ENCODE data around the gene CDC42BPA.

- TF ChIP-seq CTCF (IDR thresholded peaks at IDR 0.05; ENCODE audit: control extremely low read depth in 1 of 3, insufficient read depth in 1 of 3, low read depth in 1 of 3, low read length in 3 of 3) (no peak), SRF (IDR thresholded peaks at IDR 0.05; ENCODE audit: low read depth, low read length) (no peak)
These were observed 33.2 kb upstream of the CDC42BPA start for GRCh38 chr1:227351443-227351842.

Data from H1 (cell line).